HEK293T (cell line): Measurements from ENCODE around the gene PTPRA.

Source experiments
- ARNT ChIP-seq: fragments of 450-650 bp; IDR thresholded peaks from 2 replicates; pipeline ENCODE4 v1.6.1; 2017; ENCODE audit warnings: mild to moderate bottlenecking
- FOXM1 ChIP-seq: fragments of 450-650 bp; IDR thresholded peaks from 2 replicates; pipeline ENCODE4 v1.6.1; 2017; ENCODE audit warnings: mild to moderate bottlenecking, borderline replicate concordance
- L3MBTL2 ChIP-seq: fragments of 450-650 bp; conservative IDR thresholded peaks from 2 replicates; pipeline ENCODE4 v1.6.1; 2016; ENCODE audit warnings: mild to moderate bottlenecking
- ZNF384 ChIP-seq: fragments of 450-650 bp; IDR thresholded peaks from 2 replicates; pipeline ENCODE4 v1.6.1; 2016
- TF ChIP-seq, protein P1 (sequence below): fragments of 450-650 bp; IDR thresholded peaks from 2 replicates; pipeline ENCODE4 v1.6.1; 2016

- TF ChIP-seq ZNF384 (no peak), ARNT (no peak), L3MBTL2 (no peak), FOXM1 (no peak)
- TF ChIP-seq, protein P1, sequence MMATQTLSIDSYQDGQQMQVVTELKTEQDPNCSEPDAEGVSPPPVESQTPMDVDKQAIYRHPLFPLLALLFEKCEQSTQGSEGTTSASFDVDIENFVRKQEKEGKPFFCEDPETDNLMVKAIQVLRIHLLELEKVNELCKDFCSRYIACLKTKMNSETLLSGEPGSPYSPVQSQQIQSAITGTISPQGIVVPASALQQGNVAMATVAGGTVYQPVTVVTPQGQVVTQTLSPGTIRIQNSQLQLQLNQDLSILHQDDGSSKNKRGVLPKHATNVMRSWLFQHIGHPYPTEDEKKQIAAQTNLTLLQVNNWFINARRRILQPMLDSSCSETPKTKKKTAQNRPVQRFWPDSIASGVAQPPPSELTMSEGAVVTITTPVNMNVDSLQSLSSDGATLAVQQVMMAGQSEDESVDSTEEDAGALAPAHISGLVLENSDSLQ, result no peak
Measured at GRCh38 chr20:2834401-2835110, 38.7 kb upstream of the PTPRA start.
